ENCODE measurements around the gene DYRK1A.

The DYRK1A gene

GRCh38 chr21:37374027-37374426, 7.5 kb downstream of the DYRK1A start:
- TF ChIP-seq POLR2A (IDR thresholded peaks at IDR 0.05; ENCODE audit: extremely low read depth, insufficient read length) = no peak
- no peak for TF ChIP-seq MAX (IDR thresholded peaks at IDR 0.05; ENCODE audit: low read depth, low read length)
- no peak for TF ChIP-seq CTCF (IDR thresholded peaks at IDR 0.05; ENCODE audit: low read depth, low read length)
- no peak for TF ChIP-seq MYC (IDR thresholded peaks at IDR 0.05; ENCODE audit: low read depth, low read length)
- no peak for DNase-seq (ENCODE audit: low read depth)
- no peak overlapping the region for H3K4me3 ChIP-seq (ENCODE audit: low read depth, low read length)

- TF ChIP-seq MAX (IDR thresholded peaks at IDR 0.05; ENCODE audit: low read depth, low read length) = no peak
- no peak for TF ChIP-seq CTCF (IDR thresholded peaks at IDR 0.05; ENCODE audit: low read depth, low read length)
- no peak for TF ChIP-seq POLR2A (IDR thresholded peaks at IDR 0.05; ENCODE audit: extremely low read depth, insufficient read length)
- TF ChIP-seq MYC (IDR thresholded peaks at IDR 0.05; ENCODE audit: low read depth, low read length) = no peak
- H3K4me3 ChIP-seq (ENCODE audit: low read depth, low read length) = no peak overlapping the region
- DNase-seq (ENCODE audit: low read depth) = no peak
Measured at GRCh38 chr21:37375866-37376574, 9.4 kb downstream of the DYRK1A start.

GRCh38 chr21:37378700-37379139, 12.1 kb downstream of the DYRK1A start:
- DNase-seq (ENCODE audit: low read depth) = no peak
- TF ChIP-seq CTCF (IDR thresholded peaks at IDR 0.05; ENCODE audit: low read depth, low read length) (no peak), MYC (IDR thresholded peaks at IDR 0.05; ENCODE audit: low read depth, low read length) (no peak), POLR2A (IDR thresholded peaks at IDR 0.05; ENCODE audit: extremely low read depth, insufficient read length) (no peak), MAX (IDR thresholded peaks at IDR 0.05; ENCODE audit: low read depth, low read length) (no peak)
- H3K4me3 ChIP-seq (ENCODE audit: low read depth, low read length) = no peak overlapping the region

- no peak for TF ChIP-seq MYC (IDR thresholded peaks at IDR 0.05; ENCODE audit: low read depth, low read length)
- TF ChIP-seq CTCF (IDR thresholded peaks at IDR 0.05; ENCODE audit: low read depth, low read length) = no peak
- TF ChIP-seq MAX (IDR thresholded peaks at IDR 0.05; ENCODE audit: low read depth, low read length) = no peak
- no peak for TF ChIP-seq POLR2A (IDR thresholded peaks at IDR 0.05; ENCODE audit: extremely low read depth, insufficient read length)
- H3K4me3 ChIP-seq (ENCODE audit: low read depth, low read length) = no peak overlapping the region
- no peak for DNase-seq (ENCODE audit: low read depth)
Measured at GRCh38 chr21:37380349-37381323, 14.1 kb downstream of the DYRK1A start.

GRCh38 chr21:37381883-37382585, 15.5 kb downstream of the DYRK1A start:
- no peak for TF ChIP-seq MAX (IDR thresholded peaks at IDR 0.05; ENCODE audit: low read depth, low read length)
- TF ChIP-seq MYC (IDR thresholded peaks at IDR 0.05; ENCODE audit: low read depth, low read length) = no peak
- no peak for TF ChIP-seq POLR2A (IDR thresholded peaks at IDR 0.05; ENCODE audit: extremely low read depth, insufficient read length)
- no peak for TF ChIP-seq CTCF (IDR thresholded peaks at IDR 0.05; ENCODE audit: low read depth, low read length)
- no peak for DNase-seq (ENCODE audit: low read depth)
- H3K4me3 ChIP-seq (ENCODE audit: low read depth, low read length) = no peak overlapping the region

Measured in NB4 (cell line).